ENCODE measurements around the gene PRR32.
"Not testable (repeated sequence)": the region's sequence is repeated elsewhere in the genome, so short reads cannot be mapped to it uniquely, and the experiment has no call there.

Gene PRR32, protein sequence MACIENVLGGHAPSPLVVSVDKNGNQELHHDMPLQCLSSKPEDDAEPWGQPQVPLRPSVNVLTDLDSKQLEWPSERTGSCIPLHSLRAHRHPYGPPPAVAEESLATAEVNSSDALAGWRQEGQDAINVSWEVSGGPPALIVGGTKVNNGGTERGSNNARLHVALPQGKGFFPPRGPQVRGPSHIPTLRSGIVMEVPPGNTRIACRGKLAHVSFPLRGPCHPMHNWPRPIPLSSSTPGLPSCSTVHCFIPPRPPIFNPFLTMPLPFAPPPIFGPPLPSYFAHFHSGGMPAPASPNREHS

DNA sequence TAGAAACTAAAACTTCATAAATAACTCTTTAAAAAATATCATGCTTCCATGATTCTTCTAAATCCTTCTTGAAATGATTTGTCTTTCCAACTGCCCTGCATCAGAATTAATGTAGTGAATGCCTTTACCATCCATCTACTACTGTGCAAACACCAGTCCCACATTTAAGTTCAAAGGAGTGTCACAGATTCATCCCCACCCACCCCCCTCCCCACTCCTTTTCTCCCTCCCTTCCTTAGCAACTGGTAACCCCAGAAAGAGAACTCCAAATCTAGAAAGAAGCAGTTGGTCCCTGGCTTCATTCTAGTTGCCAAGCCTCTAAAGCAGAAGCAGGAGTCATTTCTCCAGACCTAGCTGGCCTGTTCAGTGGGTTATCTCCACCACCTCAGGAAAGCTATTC lies at the start of gene PRR32:
Gene PRR32 (plus strand): TSS at position 301 of the 400 bp plus-strand sequence. CDS start 115 bp downstream, outside the sequence.
- no peak for DNase-seq (ENCODE audit: low spot score)

DNA sequence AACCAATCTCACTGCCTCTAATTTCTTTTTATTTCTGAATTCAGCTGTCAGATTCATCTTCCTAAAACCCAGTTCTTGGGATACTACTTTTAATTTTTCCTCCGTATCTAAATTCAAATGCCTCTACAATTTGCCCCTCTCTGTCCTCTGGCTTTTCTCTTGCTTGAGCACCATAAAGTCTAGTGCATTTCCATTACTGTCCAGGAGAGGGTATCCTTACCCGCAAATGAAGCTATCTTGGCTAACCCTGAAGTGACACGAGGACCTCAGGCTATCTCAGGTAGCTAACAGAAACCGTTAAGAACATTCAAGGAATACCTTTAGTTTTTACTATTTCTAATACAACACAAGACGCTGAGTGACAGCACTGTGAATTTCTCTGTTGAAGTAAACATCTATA lies 49.4 kb upstream of the PRR32 start:
- no peak for DNase-seq (ENCODE audit: low spot score)

DNA sequence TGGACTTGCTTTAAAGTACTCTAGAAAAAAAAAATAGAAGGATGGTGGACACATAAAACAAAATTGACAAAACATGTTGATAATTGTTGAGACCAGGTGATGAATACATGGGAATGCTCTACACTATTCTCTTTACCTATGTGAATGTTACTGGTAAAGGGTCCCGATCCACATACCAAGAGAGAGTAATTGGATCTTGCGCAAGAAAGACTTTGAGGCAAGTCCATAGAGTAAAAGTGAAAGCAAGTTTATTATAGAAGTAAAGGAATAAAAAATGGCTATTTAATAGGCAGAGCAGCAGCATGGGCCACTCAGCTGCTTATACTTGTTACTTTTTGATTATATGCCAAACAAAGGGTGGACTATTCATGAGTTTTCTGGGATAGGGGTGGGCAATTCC lies 34.0 kb upstream of the PRR32 start:
- no peak for DNase-seq (ENCODE audit: low spot score)

DNA sequence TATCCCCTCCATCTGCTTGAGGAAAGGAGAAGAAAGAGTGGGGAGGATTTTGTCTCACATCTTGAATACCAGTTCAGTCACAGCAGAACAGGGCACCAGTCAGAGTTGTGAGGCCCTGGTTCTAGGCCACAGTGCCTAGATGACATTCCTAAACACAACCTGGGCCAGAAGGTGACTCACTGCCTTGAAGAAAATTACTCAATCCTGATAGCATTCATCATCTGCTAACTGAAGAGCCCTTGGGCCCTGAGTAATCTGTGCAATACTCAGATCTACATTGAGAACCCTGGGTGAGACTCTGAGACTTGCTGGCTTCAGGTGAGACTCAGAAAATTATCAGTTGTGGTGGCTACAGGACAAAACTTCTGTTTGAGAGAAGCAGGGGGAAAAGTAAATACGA lies 20.5 kb upstream of the PRR32 start:
- no peak for DNase-seq (ENCODE audit: low spot score)

DNA sequence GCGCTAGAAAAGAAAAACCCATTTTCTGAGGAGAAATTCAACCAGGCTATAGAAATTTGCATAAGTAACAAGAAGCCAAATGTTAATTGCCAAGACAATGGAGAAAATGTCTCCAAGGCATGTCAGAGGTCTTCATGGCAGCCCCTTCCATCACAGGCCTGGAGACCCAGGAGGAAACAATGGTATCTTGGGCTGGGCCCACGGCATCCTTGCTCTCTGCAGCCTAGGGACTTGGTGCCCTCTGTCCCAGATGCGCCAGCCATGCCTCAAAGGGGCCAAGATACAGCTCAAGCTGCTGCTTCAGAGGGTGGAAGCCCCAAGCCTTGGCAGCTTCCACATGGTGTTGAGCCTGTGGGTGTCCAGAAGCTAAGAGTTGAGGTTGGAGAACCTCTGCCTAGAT lies 12.7 kb upstream of the PRR32 start:
- DNase-seq (ENCODE audit: low spot score), result not testable (repeated sequence)

DNA sequence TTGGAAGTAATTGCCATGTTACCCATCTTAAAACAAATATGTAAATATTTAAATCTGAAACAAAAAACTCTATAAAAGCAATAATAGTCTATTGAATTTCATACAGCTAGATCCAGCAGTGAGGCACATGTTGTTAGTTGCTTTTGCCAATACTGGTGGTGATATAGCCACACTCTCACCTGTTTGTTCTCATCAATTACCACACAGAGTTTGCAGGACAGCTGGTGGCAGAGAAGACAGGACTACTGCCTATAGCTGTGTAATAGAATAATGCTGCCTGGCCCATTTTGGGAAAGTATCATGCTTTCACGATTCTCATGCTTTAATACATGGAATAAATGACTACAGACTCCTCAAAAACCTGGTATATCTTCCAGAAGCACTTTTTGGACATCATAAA lies 3.7 kb upstream of the PRR32 start:
- no peak for DNase-seq (ENCODE audit: low spot score)

DNA sequence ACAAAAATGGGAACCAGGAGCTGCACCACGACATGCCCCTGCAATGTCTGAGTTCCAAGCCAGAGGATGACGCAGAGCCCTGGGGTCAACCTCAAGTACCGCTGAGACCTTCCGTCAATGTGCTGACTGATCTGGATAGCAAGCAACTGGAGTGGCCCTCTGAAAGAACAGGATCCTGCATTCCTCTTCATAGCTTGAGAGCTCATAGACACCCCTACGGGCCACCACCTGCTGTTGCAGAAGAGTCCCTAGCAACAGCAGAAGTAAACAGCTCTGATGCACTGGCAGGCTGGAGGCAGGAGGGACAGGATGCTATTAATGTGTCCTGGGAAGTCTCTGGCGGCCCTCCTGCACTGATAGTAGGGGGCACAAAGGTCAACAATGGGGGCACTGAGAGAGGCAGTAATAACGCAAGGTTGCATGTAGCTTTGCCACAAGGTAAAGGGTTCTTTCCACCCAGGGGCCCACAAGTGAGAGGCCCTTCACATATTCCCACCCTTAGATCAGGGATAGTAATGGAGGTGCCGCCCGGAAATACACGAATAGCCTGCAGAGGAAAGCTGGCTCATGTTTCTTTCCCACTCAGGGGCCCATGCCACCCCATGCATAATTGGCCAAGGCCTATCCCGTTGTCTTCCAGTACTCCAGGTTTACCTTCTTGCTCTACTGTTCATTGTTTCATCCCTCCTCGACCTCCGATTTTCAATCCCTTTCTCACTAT lies 1.3 kb downstream of the PRR32 start:
- no peak for DNase-seq (ENCODE audit: low spot score)

DNA sequence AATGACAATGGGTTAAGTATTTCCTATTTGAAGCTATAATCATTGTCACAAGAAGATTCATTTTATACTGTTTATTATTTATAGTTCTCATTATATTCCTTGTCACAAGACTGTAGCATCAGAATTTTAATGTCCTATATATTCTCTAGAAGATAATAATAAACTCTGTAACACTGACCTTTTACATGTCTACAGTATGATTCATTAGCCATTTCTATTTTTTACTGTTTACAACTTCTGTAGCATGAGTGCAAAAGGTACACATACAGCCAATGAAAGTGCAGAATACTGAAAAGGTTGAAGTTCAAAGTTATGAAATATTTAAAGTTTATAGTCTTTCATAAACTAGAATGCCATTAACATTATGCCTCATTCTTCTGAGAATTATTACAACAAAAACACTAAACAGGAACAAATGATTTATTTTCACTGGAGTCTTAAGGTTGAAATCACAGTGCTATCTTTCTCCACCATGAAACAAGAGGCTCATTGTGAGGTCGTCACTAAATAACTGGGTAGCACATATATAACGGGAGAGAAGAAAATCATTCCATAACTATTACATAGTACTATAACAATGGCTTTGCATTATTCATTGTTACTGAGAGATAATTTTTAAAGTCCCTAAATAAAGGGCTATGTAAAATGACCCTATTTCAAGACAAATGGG lies 4.9 kb downstream of the PRR32 start:
- no peak for DNase-seq (ENCODE audit: low spot score)

DNA sequence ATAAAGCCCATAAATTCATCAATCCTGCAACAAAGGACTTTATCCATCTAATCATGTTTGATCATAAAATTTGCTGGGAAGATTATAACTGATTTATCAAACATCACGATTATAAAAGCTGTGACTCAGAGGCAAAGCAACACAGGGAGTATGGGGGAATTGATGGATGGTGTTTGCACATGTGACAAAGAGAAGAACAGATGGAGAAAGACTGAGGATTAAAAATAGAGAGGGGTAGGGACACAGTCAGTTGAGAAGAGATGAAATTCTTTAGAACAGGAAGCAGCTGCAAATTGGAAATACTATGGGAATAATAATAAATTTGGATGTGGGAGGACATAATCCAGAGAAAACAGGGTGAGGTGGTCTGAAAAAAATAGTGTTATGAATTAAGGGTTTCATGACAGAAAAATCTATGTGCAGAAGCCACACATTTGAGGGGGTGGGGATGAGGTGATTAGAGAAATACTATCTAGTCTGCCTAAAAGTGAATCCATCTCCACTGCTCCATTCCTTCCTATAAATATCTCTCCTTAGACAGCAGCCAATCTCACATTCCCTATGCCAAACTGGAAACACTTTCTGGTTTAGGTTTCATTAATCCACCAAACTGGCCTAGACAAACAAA lies 6.2 kb downstream of the PRR32 start:
- DNase-seq (ENCODE audit: low spot score), result no peak

DNA sequence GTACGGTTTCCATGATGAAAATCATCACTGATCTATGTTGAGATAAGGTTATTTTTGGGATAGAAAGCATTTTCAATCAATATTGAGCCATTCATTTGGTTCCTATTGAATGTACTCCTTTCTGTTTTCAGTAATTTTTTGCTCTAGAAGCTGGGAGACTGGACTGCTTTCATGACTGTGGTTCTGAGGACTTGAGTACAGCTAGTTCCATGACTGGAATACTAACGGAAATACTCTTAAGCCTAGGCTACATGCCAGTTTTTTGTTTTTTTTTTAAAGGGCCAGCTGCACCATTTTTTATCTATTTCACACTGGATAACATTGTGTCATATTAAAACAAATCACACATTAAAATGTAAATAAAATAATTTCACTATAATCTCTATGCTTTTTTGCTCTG lies 16.7 kb downstream of the PRR32 start:
- DNase-seq (ENCODE audit: low spot score), result no peak

DNA sequence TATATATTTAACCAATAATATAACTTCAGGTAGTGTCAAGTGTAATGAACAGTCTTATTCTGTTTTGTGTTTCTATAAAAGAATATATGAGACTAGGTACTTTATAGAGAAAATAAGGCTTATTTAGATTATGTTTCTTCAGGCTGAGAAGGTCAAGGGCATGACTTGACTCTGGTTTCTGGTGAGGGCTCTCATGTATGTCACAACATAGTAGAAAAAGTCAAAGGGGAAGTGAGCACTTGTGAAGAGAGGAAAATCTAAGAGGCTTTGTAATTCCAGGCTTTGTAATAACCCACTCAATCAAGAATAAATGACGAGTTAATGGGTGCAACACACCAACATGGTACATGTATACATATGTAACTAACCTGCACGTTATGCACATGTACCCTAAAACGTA lies 27.6 kb downstream of the PRR32 start:
- DNase-seq (ENCODE audit: low spot score), result no peak

DNA sequence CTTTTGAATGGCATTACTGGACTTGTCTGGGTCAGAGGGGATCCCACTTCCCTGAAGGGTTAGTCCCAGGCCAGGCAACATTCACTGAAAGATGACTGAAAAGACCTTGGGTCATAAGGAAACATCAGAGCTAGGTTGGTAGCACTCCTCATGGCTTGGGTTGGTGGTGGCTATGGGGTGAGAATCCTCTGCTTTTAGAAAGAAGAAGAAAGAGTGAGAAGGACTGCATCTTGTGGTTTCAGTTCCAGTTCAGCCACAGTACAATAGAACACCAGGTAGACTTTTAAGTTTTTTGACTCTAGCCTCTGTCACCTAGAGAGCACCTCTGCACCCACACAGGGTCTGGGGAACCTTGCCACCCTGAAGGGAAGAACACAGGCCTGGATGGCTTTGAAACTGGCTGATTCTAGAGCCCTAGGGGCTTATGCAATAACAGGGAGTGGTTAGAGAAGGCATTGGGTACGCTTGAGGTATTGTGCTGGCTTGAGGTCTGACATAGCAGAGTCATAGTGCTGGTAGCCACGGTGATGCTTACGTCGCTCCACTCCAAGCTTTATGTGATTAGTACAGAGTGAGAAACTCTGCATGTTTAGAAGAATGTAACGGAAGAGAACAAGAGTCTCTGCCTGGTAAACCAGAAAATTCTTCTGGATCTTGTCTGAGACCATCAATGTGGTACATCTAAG lies 36.5 kb downstream of the PRR32 start:
- no peak for DNase-seq (ENCODE audit: low spot score)

Measured in hepatic stellate cell (primary cell).